DMS 273 (cell line): ENCODE results near the gene BAMBI.
A peak's percentile ranks its signal among the peaks of the same experiment; 100 is the strongest.

ENCODE experiments used
- DNase-seq: peaks from one replicate; lab custom pipeline; 2025; ENCODE audit not compliant: unreplicated experiment; lab: John Stamatoyannopoulos, UW

The BAMBI gene

DNA sequence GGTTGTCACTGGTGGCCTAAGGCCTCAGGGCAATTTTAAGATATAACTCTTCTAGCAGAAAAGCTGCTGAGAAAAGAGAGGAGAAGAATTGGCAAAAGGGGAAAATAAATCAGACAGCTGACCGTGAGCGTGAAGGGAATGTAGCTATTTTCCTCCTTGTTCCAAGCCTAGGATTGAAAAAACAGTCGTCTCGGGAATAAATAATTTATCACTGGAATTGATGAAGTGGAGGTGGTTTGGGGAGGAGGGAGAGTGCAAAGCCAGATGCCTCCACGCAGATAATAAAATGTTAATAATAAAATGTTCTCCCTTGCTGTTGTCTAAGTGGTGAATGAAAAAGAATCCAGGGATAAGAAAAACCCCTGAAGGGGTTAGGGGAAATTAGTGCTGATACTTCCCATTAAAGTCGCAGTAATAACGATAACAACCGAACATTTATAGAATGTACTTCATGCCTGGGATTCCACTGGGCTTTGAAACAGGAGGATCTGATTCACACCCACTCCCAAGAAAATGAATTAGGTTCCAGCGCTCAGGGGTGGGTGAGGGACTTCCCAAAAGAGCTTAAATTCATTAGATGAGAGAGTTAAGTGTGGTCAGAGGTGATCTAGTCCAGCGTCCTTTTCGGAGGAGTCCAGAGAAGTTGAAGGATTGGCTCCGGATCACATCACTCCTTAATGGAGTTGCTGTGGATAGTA lies 27.3 kb downstream of the BAMBI start:
- no peak for DNase-seq

DNA sequence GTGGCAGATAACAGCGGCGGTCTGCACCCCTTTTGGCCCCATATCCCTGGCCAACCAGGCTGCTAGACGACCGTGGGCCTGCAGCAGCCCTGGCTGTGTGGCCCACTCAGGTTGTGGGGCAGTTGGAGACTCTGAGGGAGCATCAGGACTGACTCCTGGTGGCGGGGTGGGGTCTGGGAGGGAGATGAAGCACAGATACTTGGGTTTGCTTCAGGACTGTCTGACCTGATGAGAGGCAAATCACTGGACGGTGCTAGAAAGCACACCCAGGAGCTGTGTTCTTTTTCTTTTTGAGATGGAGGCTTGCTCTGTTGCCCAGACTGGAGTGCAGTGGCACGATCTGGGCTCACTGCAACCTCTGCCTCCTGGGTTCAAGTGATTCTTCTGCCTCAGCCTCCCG lies 28.2 kb downstream of the BAMBI start:
- DNase-seq: no peak

DNA sequence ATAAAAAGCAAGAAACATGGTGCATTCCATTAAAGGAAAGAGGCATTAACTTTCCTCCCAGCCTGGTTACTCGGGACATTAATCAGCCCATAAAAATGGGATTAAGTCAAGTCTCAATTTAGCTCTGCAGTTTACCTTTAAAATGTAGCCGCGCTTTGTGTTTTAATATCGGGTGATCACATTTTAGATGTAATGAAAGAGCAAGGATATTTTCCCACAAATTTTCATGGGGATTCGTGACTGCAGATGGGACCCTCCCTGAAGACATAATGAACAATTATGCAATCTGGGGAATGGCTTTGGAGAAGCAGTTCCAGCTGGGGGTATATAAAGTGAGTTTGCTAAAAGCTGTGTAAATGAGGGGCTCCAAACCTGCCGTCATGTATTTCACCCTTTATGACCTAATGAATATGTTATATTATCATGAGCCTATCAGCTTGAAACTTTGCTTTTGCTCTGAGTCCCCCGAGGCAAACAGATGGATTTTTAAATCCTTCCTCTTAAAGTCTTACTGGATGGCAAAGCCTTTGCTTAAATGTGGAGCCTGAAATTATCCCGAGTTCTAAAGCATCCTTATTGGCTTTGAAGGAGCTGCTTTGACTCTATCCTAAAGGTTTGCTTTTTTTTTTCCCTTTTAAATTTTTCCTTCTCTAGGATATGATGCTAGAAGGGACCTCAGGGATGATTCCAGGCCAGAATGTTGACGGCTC lies 31.8 kb downstream of the BAMBI start:
- no peak for DNase-seq

DNA sequence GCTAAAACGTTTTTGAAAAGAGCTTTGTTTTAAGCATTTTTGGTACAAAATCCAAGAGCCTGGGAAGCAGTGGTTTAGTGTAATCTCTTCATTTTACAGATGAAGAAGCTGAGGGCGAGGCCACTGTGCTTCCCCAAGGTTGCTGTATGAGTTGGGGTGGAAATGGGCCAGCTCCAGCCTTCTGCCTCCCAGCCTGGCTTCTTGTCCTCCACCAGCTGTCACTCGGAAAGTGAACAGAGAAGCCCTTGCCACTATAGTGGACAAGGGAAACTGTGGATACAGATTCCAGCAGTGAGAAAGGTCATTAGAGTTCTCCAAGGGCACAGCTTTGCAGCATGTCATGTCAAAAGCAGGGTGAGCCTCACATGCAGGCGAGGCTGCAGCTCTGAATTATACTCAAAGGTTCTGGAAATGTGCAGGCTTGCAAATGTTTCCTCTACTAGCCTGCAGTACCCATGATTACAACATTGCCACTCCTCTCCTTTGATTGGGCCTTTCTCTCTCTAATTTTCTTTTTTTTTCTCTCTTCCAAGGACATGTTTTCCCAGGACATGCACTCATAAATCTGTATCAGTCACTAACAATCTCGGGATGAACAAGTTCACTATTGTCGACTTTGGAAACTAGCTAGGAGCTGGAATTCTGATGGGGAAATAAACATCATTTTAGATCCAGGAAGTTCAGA lies 33.0 kb downstream of the BAMBI start:
- DNase-seq: no peak

- DNase-seq: no peak
Measured at GRCh38 chr10:28711041-28711440, 33.7 kb downstream of the BAMBI start.

DNA sequence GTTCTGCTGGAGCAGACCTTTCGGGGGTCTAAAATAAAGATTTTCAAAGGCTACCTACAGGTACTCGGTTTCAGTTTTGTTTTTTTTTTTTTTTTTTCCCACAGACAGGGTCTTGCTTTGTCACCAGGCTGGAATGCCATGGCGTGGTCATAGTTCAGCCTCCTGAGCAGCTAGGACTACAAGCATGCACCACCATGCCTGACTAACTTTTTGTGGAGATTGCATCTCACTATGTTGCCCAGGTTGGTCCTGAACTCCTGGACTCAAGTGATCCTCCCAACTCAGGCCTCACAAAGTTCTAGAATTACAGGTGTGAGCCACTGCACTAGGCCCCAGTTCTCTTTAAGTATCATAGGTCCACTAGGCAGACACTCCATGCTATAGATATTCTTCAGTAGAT lies 34.5 kb downstream of the BAMBI start:
- no peak for DNase-seq

- DNase-seq: no peak
Measured at GRCh38 chr10:28713626-28714352, 36.5 kb downstream of the BAMBI start.

DNA sequence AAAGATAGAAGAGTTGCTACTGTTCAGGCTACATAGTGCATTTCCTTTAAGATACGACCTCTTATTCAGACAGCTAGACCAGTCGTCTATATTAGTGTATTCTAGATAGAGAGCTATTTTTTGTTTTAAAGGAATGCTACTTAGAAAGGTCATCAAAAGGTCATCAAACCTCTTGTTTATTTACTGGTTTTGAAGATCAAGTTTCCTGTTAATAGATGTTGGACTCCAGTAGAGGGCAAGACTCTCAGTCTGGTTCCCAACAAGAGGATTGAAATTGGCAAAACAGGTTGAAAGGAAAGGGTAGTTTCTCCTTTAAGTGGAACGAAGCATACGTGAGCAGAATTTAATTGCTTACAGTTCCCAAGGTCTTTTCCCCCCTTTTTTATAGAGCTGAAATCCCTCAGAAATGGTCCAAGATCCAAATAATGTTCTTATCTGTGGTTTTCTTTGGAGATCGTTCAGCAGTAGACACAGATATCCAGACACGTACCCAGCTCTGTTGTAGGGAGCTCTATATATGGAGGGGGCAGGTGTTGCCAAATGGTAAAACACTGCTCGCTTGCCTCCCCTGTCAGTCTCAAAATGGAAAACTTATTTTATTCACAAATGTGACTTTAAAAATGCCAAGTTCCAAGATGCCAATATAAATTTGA lies 37.2 kb downstream of the BAMBI start:
- no peak for DNase-seq

DNA sequence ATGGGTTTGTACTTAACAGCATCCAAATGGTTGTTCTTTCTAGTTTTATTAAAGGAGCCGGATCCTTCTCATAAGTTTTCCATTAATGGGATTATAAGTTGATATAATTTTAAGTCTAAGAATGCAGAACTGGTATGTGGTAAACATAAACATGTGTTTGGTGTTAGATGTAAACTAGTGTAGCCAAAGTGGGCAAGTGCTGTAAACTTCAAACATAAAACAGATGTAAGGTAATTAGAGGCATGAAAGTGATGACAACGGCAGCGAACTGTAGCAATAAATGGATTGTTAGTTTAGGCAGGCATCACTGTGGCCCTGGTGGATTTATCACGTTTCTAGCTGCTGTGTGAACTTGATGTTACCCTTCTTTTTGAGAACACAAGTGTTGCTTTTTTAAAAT lies 37.9 kb downstream of the BAMBI start:
- DNase-seq: no peak

DNA sequence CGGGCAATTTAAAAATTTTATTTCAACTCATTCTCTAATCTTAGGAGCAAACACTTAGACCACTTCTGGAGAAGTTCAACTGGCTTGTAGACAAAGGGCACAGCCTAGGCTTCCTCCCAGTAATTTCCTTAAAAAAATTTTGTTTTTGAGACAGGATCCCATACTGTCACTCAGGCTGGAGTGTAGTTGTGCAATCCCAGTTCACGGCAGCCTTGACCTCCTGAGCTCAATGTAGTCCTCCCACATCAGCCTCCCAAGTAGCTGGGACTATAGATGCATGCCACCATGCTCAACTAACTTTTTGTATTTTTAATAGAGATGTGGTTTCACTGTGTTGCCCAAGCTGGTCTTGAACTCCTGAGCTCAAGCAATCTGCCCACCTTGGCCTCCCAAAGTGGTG lies 38.4 kb downstream of the BAMBI start:
- no peak for DNase-seq

- no peak for DNase-seq
Measured at GRCh38 chr10:28716748-28717147, 39.4 kb downstream of the BAMBI start.

- DNase-seq: no peak
Measured at GRCh38 chr10:28717656-28718201, 40.4 kb downstream of the BAMBI start.

DNA sequence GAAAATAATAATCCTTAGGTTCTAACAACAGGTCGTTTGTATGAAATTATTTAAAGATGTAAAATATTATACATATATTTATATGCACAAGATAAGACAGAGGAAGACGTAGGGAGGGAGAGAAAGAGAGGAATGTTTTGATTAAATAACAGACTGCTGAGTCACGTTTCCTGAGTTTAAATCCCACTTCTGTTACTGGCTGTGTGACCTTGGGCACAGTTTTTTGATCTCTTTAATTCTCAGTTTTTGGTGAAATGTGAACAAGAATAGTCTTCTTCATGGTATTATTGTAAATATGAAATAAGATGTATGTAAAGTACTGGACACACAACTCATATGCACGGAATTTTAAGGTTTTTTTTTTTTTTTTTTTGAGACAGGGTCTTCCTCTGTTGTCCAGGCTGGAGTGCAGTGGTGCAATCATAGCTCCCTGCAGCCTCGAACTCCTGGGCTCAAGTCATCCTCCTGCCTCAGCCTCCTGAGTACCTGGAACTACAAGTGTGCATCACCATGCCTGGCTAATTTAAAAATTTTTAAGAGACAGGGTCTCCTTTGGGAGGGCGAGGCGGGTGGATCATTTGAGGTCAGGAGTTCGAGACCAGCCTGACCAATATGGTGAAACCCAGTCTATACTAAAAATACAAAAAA lies 42.6 kb downstream of the BAMBI start:
- no peak for DNase-seq

DNA sequence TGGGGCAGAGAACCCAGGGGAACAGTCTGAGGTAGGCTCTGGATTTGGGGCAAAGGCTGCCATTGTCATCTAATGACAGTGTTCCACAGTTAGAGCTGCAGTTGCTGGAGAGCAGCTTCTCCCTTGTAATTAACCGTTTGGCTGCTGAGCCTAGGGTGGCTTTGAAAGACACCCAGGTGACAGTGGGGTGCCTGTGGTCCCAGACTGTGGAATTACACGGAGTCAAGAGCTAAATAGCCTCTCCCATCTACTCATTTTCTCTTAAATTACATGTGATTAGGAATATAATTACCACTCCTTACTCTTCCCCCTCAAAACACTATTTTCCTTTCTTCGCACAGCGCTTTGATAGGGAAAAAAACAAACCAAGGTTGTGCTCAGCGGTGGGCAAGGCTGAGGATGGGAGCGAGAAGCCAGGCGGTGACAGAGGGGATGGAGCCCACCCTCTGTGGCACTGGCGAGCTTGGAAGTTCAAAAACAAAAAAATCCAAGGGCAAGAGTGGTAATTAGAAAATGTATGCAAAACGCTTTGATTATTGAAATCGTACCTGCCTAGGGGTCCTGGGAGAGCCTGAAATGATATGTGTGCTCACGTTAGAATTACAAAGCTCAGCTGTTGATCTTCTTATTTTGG lies 44.1 kb downstream of the BAMBI start:
- DNase-seq: no peak

- DNase-seq: peak; percentile 19
Measured at GRCh38 chr10:28722065-28722803, 44.9 kb downstream of the BAMBI start.

DNA sequence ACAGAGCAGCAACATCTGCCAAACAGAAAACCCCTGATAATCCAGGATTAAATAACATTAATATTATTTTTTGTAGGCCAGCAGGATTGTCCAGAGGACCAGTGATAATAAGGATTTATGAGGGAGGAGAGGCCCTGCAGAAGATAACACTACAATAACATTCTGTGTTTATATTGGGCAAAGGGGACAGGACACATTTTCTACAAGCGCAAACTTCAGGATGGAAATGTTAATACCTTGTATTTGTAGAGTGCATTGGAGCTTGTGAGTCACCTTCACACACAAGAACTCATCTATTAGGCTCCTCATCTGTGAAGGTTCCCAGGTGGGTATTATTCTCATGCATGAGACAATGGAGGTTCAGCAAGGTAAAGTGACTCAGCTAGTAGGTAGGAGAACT lies 51.0 kb downstream of the BAMBI start:
- DNase-seq: no peak

DNA sequence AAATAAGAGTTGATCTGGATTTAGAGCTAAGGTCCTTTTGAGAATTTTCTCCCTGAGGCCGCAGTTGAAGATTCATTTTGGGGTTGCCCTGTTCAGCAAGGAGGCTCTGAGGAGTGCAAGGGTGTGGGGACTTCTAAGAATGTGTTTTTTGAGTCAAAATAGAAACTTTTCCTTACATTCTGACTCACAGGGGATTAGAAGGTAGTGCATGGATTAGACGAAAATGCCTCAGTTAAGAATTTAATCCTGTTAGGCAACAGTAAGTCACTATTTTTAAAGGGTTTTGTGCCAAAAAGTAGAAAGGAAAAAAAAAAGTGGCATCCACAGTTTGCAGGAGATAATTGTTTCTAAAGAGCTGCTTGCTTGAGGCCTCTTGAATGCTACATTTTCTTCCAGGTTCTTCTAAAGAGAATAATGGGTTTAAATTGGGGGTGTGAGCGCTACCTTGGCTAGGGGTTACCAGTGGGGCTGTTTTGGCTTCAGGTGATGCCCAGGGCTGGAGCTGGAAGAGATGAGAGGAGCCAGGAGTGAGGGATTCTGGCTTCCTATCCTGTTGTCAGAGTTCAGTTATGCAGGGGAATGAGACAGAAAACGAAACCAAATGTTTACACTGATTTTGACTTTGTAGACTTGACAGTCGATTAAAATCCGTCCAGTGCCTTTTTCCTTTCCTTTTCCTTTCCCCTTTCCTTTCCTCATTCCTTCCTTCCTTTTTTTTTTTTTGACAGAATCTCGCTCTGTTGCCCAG lies 52.9 kb downstream of the BAMBI start:
- no peak for DNase-seq

- DNase-seq: no peak
Measured at GRCh38 chr10:28732091-28732490, 54.8 kb downstream of the BAMBI start.
